ENCODE data around the gene OR2D3. TPM values are rescaled to one million over a fixed set of nuclear protein-coding genes. Genes with fewer than 3 reads are reported as not detected.

The OR2D3 gene
- total RNA-seq, 3 donors from 2014 or later, result not detected

DNA sequence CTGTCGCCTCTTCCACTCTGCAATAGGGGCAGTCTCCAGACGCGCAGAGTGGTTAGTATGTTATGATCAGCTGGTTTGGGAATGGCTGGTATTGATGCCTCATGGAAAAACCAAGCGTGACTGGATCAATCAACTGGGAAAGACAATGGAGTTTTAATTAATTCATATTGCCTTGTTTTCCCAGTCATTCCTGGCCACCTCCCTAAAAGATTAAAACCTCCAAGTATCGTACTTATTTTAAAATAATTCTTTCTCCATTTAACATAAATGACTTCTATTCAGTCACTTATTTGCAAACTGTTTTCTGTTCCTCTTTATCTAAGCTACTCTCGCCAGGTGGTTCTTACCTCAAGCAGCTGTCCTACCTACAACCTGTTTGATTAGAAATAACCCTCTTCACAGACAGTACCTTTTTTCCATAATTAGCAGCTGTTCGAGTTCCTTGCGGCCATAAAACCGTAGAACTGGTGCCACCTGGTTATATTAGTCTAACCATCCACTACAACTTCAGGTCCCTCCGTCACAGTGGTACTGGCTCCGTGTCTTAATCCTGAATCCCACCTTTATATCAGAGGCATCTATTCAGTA, 6.3 kb downstream of the OR2D3 start:
- no peaks in the 10 kb centered on the region for H3K4me1 ChIP-seq
- H3K9me3 ChIP-seq, result no peaks in the 10 kb centered on the region
- H3K27ac ChIP-seq, result peak overlapping the region in 1 of 2 donors; percentile 70
- peak overlapping the region; percentile 46 to 76 (median 63) for H3K4me3 ChIP-seq
- H3K36me3 ChIP-seq, result no peaks in the 10 kb centered on the region
- H3K27me3 ChIP-seq, result no peaks in the 10 kb centered on the region
- DNase-seq (ENCODE audit: low spot score in 2 of 2), result no peak
- TF ChIP-seq, protein P1, sequence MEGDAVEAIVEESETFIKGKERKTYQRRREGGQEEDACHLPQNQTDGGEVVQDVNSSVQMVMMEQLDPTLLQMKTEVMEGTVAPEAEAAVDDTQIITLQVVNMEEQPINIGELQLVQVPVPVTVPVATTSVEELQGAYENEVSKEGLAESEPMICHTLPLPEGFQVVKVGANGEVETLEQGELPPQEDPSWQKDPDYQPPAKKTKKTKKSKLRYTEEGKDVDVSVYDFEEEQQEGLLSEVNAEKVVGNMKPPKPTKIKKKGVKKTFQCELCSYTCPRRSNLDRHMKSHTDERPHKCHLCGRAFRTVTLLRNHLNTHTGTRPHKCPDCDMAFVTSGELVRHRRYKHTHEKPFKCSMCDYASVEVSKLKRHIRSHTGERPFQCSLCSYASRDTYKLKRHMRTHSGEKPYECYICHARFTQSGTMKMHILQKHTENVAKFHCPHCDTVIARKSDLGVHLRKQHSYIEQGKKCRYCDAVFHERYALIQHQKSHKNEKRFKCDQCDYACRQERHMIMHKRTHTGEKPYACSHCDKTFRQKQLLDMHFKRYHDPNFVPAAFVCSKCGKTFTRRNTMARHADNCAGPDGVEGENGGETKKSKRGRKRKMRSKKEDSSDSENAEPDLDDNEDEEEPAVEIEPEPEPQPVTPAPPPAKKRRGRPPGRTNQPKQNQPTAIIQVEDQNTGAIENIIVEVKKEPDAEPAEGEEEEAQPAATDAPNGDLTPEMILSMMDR (IDR thresholded peaks at IDR 0.05), result no peak
- TF ChIP-seq POLR2A (IDR thresholded peaks at IDR 0.05), result no peak
- TF ChIP-seq POLR2AphosphoS5 (IDR thresholded peaks at IDR 0.05), result no peak
- intact Hi-C loops (cut with DNase I; ENCODE audit: low total_unique reads), result no loop called here

- intact Hi-C loops (cut with DNase I; ENCODE audit: low total_unique reads), result no loop called here
- no peak overlapping the region for H3K4me3 ChIP-seq
- TF ChIP-seq POLR2A (IDR thresholded peaks at IDR 0.05), result no peak
- TF ChIP-seq, protein P1 (IDR thresholded peaks at IDR 0.05), result no peak
- no peak for TF ChIP-seq POLR2AphosphoS5 (IDR thresholded peaks at IDR 0.05)
- no peak overlapping the region for H3K27ac ChIP-seq
- no peaks in the 10 kb centered on the region for H3K27me3 ChIP-seq
- no peaks in the 10 kb centered on the region for H3K9me3 ChIP-seq
- H3K36me3 ChIP-seq, result no peaks in the 10 kb centered on the region
- no peak for DNase-seq (ENCODE audit: low spot score in 2 of 2)
- no peaks in the 10 kb centered on the region for H3K4me1 ChIP-seq
Measured at GRCh38 chr11:6928916-6929315, 8.1 kb downstream of the OR2D3 start.

DNA sequence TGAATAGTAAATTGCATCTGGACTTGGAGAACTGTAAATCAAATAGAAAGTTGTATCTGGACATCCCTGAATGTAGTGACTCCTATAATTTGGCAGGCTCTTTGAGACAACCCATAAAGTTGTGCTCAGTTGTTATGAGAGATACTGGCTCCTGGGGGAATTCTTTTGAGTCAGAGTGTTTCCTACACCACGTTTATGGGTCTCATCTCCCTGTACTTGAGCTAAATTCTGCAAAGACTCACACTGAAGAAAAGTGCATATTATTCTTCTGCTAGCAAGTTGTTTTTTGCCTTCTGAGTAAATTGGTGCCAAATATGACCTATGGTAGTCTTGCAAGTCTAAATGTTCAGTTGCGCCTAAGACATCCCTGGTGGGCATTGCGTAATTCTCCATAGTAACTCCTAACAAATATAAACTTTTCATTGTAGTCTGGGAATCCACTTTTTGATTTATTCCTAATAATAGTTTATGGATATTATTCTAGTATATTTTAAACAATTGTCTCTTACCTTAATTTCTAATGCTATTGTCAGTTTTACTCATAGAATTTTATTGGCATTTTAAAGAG, 10.4 kb downstream of the OR2D3 start:
- H3K4me3 ChIP-seq, result no peak overlapping the region
- TF ChIP-seq POLR2AphosphoS5 (IDR thresholded peaks at IDR 0.05) (no peak), POLR2A (IDR thresholded peaks at IDR 0.05) (no peak)
- TF ChIP-seq, protein P1 (IDR thresholded peaks at IDR 0.05), result no peak
- DNase-seq (ENCODE audit: low spot score in 2 of 2), result no peak
- no peaks in the 10 kb centered on the region for H3K4me1 ChIP-seq
- no peak overlapping the region for H3K27ac ChIP-seq
- H3K36me3 ChIP-seq, result no peaks in the 10 kb centered on the region
- H3K9me3 ChIP-seq, result no peaks in the 10 kb centered on the region
- H3K27me3 ChIP-seq, result no peaks in the 10 kb centered on the region
- intact Hi-C loops (cut with DNase I; ENCODE audit: low total_unique reads), result no loop called here

DNA sequence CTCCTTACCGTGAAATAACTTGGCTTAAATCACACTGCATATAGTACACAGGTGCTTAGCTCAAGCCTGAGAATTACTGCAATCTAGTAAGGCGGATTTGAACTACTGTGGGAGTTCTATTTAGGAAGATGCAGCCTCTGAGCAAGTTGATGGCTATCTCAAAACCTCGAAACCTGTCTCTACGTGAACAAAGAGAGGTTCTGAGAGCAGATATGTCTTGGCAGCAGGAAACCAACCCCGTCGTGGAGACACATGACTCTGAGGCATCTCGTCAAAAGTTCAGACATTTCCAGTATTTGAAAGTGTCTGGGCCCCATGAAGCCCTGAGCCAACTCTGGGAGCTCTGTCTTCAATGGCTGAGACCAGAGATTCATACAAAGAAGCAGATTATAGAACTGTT, 11.3 kb downstream of the OR2D3 start:
- no peak for DNase-seq (ENCODE audit: low spot score in 2 of 2)
- Histone ChIP-seq H3K27ac (no peak overlapping the region), H3K36me3 (no peaks in the 10 kb centered on the region), H3K4me1 (no peaks in the 10 kb centered on the region), H3K27me3 (no peaks in the 10 kb centered on the region), H3K4me3 (no peak overlapping the region), H3K9me3 (no peaks in the 10 kb centered on the region)
- no peak for TF ChIP-seq POLR2AphosphoS5 (IDR thresholded peaks at IDR 0.05)
- TF ChIP-seq, protein P1 (IDR thresholded peaks at IDR 0.05), result no peak
- TF ChIP-seq POLR2A (IDR thresholded peaks at IDR 0.05), result no peak
- intact Hi-C loops (cut with DNase I; ENCODE audit: low total_unique reads), result no loop called here

- Histone ChIP-seq H3K27ac (no peak overlapping the region), H3K36me3 (no peaks in the 10 kb centered on the region), H3K27me3 (no peaks in the 10 kb centered on the region), H3K4me1 (no peaks in the 10 kb centered on the region), H3K4me3 (no peak overlapping the region), H3K9me3 (no peaks in the 10 kb centered on the region)
- DNase-seq (ENCODE audit: low spot score in 2 of 2), result no peak
- intact Hi-C loops (cut with DNase I; ENCODE audit: low total_unique reads), result no loop called here
- TF ChIP-seq POLR2AphosphoS5 (IDR thresholded peaks at IDR 0.05) (no peak), POLR2A (IDR thresholded peaks at IDR 0.05) (no peak)
- TF ChIP-seq, protein P1 (IDR thresholded peaks at IDR 0.05), result no peak
Measured at GRCh38 chr11:6941970-6942369, 21.2 kb downstream of the OR2D3 start.

Measured in breast epithelium (tissue), 4 donors.